LNCaP clone FGC (cell line): ENCODE data around the gene CMSS1.

ENCODE experiments used
- DNase-seq: peaks from one replicate; pipeline ENCODE4 v3.0.0-alpha.2; 2011; ENCODE audit warnings: low read depth
- H3K4me3 ChIP-seq: 2 replicates; pipeline ENCODE4 v1.5.1; 2011; ENCODE audit warnings: mild to moderate bottlenecking, low read depth, low read length, control low read depth
- TF ChIP-seq, protein P1 (sequence below): IDR thresholded peaks from 2 replicates; pipeline ENCODE4 v1.5.1; 2012; ENCODE audit warnings: mild to moderate bottlenecking; ENCODE audit not compliant: control insufficient read depth, insufficient read depth; ENCODE audit errors: extremely low read depth

Gene CMSS1

DNA sequence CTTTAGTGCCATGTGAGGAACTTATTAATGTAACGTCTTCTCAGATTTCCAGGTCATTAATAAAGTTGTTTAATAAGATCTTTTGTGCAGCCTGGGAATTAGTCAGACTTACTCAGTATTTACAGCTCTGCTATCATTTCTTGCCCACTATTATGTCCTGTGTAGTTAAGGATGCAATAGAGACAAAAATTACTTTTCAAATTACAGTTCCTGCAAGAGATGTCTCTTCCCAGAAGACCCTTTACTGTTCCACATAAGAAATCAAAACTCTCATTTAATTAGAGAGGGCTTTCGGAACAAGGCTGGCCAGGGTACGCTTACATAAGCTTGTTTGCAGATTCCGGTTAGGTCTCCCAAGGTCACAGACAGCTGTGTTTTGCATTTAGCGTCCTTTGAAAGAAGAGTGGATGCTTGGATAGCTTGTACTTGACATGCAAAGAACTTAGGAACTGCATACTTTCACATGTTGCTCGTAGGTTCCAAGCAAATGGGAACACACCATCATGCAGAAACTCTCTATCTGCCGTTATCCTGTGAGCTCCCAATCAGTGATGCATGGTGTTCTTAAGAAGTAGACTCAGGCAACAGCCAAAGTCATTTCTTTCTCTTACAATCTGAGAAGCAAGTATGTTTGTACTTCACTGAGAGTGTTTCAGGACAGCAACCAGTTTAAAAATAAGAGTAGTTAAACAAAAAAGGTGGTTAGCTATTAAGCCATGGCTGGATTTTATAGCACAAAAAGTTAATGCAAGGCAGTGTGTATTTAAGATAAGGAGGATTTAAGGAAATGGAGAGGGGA, 259.3 kb downstream of the CMSS1 start:
- TF ChIP-seq, protein P1, sequence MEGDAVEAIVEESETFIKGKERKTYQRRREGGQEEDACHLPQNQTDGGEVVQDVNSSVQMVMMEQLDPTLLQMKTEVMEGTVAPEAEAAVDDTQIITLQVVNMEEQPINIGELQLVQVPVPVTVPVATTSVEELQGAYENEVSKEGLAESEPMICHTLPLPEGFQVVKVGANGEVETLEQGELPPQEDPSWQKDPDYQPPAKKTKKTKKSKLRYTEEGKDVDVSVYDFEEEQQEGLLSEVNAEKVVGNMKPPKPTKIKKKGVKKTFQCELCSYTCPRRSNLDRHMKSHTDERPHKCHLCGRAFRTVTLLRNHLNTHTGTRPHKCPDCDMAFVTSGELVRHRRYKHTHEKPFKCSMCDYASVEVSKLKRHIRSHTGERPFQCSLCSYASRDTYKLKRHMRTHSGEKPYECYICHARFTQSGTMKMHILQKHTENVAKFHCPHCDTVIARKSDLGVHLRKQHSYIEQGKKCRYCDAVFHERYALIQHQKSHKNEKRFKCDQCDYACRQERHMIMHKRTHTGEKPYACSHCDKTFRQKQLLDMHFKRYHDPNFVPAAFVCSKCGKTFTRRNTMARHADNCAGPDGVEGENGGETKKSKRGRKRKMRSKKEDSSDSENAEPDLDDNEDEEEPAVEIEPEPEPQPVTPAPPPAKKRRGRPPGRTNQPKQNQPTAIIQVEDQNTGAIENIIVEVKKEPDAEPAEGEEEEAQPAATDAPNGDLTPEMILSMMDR = no peak
- no peak for DNase-seq
- H3K4me3 ChIP-seq = no peak overlapping the region

DNA sequence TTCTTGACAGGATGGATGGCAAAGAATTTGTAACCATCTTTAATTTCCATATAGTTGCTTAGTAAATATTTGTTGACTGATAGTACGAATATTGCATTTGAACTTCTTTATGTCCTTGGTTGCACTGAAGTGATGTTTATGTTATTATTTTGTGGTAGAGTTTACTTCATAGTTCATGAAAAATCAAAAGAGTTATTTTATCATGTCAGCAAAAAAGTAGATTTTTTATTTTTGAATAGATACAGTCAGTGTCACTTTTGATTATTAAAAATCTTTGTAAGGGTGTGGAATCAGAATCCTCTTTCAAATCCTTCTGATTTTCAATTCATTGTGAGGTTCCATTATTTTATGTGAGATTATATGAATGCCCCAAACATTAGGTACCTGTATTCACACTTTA, 261.7 kb downstream of the CMSS1 start:
- TF ChIP-seq, protein P1 = no peak
- no peak overlapping the region for H3K4me3 ChIP-seq
- DNase-seq = no peak

DNA sequence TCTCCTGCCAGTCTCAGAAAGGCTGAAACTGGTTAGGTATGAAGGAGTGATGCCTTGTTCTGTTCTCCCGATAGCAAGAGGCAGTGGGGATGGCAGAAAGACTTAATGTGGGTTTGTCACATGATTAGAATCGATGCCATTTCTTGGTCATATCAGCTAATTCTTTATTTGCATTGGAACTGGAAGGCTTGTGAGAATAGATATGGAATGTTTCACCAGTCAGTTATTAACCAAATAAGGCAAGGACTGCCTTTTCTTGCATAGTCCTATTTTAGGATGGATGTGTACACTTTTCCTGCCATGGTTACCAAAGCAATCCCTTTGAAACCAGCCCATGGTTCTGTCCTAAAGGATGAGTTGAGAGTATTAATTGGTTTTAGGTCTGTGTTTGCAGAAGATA, 262.9 kb downstream of the CMSS1 start:
- H3K4me3 ChIP-seq = no peak overlapping the region
- no peak for DNase-seq

DNA sequence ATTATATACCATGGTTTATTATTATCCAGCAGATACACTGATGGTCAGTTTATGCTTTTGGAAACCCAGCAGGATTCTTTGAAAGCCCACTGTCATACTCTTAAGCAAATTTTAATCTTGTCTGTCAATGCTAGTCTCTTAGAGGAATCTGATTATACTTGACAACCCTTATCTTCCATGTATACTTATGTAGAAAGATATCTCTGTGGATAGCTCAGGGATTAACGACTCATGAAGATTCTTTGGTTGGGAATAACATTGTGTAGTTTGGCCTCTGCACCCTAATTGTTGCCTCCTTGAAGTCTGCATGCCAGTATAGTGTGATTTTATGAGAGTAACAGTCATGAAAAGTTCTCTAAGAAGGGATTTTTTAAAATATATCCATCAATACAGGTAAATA, 263.6 kb downstream of the CMSS1 start:
- TF ChIP-seq, protein P1 = no peak
- no peak for DNase-seq
- H3K4me3 ChIP-seq = no peak overlapping the region

More for the DNA sequence above, 262.9 kb downstream of the CMSS1 start:
- TF ChIP-seq, protein P1 = no peak

DNA sequence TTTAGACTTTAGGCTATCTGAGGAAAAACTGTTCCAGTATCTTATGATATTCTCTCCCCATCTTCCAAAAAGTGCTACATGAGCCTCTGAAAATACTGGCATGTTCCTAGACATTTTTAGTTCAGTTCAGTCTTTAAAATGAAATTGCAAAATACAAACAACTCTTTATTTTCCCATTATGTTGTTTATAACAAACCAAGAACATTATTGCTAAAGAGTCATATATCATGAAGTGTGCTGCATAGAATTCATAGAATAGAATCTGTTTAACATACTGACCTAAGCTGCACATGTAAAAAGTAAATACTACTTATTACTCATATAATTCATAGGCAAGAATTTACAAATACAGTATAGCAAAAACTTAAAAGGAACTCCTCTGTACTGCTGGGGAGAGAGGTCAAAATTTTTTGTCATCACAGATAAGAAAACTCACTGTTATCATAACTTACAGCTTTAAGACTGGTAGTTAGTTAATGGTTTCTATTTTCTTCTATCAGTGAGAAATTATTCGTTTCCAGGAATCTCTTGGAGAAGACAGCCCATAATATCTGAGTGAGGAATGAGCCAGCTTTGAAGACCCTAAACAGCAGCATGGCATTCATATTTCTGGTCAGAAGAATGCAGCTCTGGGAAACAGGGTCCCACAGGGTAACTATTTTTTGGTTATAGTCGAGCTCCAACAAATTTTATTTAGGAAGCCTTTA, 264.5 kb downstream of the CMSS1 start:
- H3K4me3 ChIP-seq = no peak overlapping the region
- TF ChIP-seq, protein P1 = no peak
- no peak for DNase-seq

DNA sequence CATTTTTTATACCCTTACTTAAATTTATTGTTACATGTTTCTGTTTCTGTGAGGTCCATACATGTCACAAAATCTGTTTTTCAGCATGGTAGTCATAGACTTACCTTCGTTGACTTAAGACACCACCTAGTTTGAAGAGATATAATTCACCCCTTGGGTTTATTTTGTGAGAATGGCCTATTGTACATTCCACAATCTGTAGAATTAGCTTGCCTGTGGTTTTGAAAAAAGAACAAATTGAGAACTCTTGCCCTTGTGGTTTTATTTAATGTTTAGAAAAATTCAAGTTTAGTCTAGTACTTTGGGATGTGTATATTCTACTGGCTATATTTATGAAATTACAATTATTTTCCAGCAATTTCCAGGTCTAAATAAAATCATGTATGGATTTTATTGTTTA, 265.1 kb downstream of the CMSS1 start:
- TF ChIP-seq, protein P1 = no peak
- no peak for DNase-seq
- H3K4me3 ChIP-seq = no peak overlapping the region
